GM18951 (cell line): ENCODE data around the gene XRCC4.

Experiments
- POLR2A ChIP-seq: IDR thresholded peaks from 4 replicates; pipeline ENCODE4 v1.6.1; 2011; ENCODE audit warnings: mild to moderate bottlenecking; ENCODE audit not compliant: insufficient read length, insufficient read depth; ENCODE audit errors: extremely low read depth
- in situ Hi-C: fragments of 300-500 bp; cut with MboI; formaldehyde crosslinking; loops from one replicate; pipeline ENCODE4 v1.12.0; 2022; ENCODE audit warnings: low sequenced_read_pairs, mixed read lengths, inconsistent platforms; ENCODE audit not compliant: unreplicated experiment

Gene XRCC4

GRCh38 chr5:83076742-83077661 is at the start of gene XRCC4, which contains the start of gene TMEM167A:
Gene XRCC4 (plus strand): TSS chr5:83077547. CDS start chr5:83104920, 27,373 bp downstream.
Gene TMEM167A (minus strand): TSS chr5:83077394. CDS start chr5:83077323, 71 bp downstream.
- peak; percentile 93 for TF ChIP-seq POLR2A
- in situ Hi-C loops: no loop called here

DNA sequence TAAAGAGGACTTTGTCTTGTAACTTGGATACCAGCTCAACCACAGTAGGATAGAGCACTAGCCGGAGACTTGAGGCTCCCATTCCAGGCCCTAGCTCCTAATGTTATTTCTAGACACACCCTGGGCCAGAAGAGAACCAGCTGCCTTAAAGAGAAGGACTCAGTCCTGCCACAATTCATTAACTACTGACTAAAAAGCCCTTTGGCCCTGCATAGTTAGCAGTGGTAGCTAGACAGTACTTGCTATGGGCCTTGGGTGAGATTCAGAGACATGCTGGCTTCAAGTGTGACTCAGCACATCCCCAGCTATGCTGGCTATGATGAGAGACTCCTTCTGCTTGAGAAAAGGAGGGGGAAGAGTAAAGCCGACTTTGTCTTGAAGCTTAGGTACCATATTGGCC is 47.4 kb upstream of the XRCC4 start:
- TF ChIP-seq POLR2A: no peak
- in situ Hi-C loops: no loop called here

DNA sequence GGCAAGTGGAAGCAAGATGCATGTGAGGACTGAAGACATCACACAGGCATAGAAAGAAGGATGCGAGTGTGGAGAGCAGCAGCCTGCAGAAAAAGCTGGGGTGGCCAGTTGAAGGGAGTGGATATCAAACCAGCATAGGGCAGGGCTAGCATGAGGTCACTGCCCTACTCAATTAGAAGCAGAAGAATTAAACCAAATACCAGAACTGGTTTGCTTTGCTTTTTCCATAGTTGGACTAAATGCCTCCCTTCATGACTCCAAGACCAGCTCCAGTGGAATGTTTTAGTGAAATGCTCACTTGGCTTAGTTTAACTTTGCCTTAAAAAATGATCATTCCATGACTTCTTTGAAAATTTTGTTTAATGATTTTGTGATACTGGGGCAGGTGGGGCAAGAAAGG is 46.0 kb upstream of the XRCC4 start:
- in situ Hi-C loops: no loop called here
- TF ChIP-seq POLR2A: no peak

DNA sequence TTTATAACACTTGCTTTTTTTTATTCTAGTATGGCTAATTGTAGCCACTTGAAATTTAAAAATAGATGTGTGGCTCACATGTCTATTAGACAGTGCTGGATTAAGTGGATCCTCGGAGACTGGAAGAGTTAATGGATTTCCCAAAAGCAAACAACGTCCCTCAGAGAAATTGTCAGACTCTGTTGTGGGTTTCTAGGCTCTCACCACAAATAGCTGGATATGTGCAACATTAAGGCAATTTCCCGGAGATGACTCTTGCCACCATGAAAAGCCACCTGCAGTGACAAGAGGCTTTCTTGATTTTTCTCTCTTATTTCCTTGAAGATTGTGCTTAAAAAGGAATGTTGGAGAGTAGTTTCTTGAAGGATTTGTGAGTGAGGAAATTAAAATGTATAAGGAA is 43.3 kb upstream of the XRCC4 start:
- no peak for TF ChIP-seq POLR2A
- in situ Hi-C loops: no loop called here

DNA sequence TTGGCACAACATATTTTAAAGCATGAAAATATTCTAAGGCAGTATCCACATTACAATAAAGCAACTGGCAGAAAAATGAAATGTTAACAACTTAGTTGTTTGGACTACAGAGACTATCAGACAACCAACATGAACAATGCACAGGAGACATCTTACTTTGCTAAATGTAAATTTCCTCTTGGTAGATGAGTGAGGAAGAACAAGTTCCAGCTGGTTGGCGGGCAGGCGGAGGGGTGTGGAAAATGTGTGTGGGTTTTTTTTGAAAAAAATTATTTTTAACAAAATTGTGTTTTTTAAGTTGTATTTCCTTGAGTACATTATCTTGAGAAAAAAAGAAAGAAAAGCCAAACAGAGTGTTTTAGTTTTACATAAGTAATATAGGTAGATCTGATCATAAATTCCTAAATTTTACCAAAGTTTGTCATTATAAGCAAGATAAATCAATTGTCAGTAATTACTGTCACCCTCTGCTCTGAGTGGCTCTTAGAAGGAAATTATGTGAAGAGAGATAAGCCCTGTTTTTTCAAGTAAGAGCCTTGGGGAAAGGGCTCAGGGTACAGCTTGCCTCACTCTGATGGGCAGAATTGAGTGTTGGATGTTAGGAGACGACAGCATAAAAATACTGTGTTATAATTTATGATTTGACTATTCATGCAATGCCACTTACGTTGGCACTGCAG is 42.7 kb upstream of the XRCC4 start:
- no peak for TF ChIP-seq POLR2A
- in situ Hi-C loops: no loop called here

DNA sequence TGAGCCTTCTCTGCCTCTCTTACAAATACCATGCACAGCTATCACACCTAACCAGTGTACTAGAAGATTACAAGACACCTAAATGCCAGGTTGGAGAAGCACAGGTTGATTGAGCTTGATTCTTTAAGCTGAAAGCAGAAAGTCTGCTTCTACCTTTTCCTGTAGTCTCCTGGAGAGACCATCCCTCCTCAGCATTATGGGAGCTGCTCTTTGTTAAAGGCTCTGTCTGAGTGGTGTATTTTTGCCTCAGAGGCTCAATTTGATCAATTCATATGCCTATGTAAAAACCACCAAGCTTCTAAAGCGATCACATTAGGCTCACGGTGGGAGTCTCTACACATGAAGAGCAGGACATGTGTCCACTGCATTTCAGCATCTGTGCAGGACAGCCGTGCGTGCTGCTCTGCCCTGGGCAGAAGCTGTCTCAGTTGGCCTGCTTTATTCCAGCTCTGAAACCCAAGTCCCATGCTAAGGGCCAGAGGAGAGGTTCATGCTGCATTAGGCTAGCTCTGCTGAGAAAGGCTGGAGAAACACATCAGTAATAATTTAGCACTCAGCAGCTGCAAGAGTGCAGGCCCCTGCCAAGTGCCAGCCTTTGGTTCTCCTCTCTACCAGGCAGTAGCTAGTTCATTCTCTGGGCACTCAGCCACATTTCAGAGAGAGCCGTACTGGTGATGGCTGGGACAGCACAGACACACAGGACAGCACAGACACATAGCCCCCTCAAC is 41.8 kb upstream of the XRCC4 start:
- in situ Hi-C loops: no loop called here
- no peak for TF ChIP-seq POLR2A

GRCh38 chr5:83036991-83037575 is 40.3 kb upstream of the XRCC4 start:
- in situ Hi-C loops: no loop called here
- no peak for TF ChIP-seq POLR2A

DNA sequence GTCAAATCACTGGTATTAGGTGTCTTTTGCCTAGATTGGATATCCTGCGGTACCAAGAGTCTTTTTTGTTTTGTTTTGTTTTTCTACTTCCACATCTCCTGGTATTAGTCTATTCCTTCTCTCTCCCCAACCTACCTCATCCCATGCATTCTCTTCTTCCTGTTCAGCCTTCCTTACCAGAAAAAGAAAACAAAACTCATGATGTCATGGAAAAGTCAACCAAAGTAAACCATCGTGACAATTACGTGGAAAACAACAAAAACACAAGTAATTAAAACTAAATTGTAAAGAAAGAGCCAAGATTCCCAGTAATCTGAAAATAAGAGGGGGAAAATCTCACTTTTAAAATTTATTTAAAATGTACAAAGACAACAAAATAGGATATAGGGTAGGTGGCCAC is 38.4 kb upstream of the XRCC4 start:
- in situ Hi-C loops: no loop called here
- no peak for TF ChIP-seq POLR2A

DNA sequence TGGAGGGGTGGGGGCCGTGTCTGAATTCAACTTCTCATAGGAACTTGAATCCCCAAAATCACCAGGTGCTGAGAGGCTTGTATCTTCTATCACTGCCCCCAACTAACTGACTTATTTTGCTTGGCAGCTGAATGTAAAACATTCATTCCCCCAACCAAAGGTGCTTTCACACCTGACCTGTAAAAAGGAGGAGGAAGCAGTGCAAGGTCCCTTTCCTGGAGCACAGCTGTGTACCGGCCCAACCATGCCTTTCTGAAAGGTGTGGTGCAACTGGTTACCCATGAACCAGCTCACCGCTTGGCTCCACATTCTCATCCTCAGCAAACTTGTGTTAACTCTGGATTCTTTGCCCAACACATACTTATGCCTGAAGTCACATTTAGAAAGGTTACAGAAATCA is 34.8 kb upstream of the XRCC4 start:
- no peak for TF ChIP-seq POLR2A

DNA sequence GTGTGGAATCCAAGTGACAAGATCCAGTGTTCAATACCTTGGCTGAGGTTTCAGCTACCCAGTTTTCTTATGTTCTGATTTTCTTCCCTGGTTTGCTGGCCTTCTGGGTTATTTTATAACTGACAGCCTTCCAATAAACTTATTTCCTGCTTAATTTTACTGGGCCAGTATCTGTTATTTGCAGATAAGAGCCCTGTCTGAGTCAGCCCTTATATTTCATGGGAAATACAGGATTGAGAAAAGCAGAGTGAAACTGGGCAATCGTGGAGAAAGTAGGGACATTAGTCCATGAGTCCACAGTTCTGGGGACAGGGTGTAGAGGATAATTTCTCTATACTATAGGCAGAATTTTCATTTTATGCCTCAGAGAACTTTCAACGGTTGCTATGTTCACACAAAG is 32.4 kb upstream of the XRCC4 start:
- in situ Hi-C loops: no loop called here
- no peak for TF ChIP-seq POLR2A

More for the DNA sequence above, 34.8 kb upstream of the XRCC4 start:
- in situ Hi-C loops: no loop called here

DNA sequence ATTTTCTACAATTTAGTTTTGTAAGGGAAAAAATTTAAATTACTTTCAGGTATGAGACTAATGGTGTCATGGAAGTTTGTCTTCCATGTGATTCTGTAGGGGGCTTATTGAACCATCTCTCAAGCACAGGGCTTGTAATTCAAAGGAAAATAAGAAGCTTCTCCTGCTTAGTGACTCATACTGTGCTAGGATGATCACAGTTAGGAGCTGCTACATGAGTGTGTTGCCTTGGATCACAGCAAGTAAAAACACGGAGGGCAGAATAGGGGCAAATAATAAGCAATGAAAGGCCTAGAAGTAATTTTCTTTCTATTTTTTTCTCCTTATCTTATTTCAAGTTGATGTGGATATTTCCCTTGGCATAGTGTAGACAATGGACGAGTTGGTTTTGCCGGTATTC is 29.1 kb upstream of the XRCC4 start:
- in situ Hi-C loops: no loop called here
- no peak for TF ChIP-seq POLR2A

DNA sequence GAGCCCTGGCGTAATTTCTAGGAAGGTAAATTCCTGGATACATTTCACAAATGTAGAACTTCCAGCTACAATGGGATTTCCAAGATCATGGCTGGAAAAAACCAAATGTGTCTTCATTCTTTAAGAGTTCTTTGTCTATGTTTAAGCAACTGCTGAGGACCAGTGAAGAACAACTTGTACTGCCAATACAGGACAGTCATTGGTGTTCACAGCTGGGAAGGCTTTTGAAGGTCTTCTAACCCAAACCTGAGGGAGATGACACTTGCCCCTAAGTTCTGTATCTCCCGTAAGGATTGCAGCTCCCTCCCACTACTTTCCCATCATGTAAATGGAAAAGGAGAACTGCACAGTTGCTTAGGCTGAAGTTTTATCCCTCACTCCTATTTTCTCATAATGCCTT is 28.5 kb upstream of the XRCC4 start:
- in situ Hi-C loops: no loop called here
- TF ChIP-seq POLR2A: no peak

DNA sequence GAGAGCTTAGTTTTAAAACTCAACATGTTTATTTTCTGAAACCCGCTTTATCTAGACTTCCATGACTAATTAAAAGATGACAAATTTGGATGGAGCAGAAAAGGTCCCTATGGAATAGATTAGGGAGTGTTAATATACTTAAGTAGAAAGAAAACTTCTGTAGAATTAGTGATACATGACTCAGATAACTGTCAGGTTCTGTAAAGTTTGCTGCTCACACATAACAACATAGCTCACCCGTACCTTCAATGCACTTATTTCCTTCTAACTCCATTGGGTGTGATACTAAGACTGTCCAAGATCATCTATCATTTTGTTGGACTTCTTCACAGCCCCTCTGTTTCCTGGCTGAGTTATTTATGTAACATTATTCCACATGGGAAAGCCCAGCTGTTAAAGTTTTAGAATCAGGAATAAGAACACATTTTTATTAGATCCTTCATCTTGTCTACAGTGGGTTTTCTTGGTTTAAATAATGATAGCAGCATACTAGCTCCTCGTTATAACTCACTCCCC is 27.9 kb upstream of the XRCC4 start:
- in situ Hi-C loops: no loop called here
- TF ChIP-seq POLR2A: no peak

DNA sequence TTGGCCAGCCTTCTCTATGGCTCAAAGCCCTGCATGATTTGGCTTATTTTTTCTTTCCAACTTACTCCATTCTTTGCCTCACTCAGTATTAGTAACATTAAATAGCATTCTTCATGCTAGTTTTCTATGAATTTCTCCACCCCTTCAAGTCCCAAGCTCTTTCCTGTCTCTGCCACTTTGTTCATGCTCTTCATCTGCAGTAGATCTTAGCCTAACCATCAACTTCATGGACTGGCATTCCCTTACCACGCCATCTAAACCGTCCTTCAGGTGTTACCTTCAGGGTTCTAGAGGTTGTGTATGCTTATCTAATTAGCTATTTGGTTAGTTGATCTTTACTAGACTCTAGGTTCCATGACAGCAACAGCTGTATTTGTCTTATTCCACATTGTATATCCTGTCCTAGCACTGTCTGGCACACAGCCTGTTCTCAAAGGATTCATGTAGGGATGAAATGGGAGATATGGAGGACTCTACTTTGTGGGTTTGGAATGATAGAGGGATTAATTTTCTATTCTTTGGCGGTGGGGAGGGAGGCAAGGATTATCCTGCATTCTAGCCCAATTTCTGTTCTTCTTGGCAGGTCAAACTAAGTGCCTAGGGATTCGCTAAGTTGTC is 26.5 kb upstream of the XRCC4 start:
- in situ Hi-C loops: no loop called here
- TF ChIP-seq POLR2A: no peak
